Ectodermal cell (in vitro differentiated cells): ENCODE measurements around the gene SDK1.

Experiments used
- H3K27ac ChIP-seq: 2 replicates; pipeline ENCODE4 v1.7.0; 2013; ENCODE audit warnings: mild to moderate bottlenecking, low read depth, low read length; ENCODE audit not compliant: insufficient read depth, poor library complexity, severe bottlenecking
- H3K27me3 ChIP-seq: 2 replicates; pipeline ENCODE4 v1.7.0; 2013; ENCODE audit warnings: mild to moderate bottlenecking, low read length; ENCODE audit not compliant: insufficient read depth, control insufficient read depth, poor library complexity, severe bottlenecking
- H3K36me3 ChIP-seq: one replicate; pipeline ENCODE4 v1.7.0; 2013; ENCODE audit warnings: low read length; ENCODE audit not compliant: control insufficient read depth, insufficient read depth
- H3K4me1 ChIP-seq: one replicate; pipeline ENCODE4 v1.7.0; 2013; ENCODE audit warnings: low read length; ENCODE audit not compliant: control insufficient read depth, insufficient read depth
- H3K4me3 ChIP-seq: 2 replicates; pipeline ENCODE4 v1.7.0; 2013; ENCODE audit warnings: low read depth, low read length, control low read depth; ENCODE audit not compliant: insufficient read depth
- H3K9me3 ChIP-seq: 2 replicates; pipeline ENCODE4 v1.7.0; 2013; ENCODE audit warnings: mild to moderate bottlenecking, low read length, moderate library complexity; ENCODE audit not compliant: control insufficient read depth
- WGBS, 2 experiments: methylation state at CpG; one replicate each; pipeline ENCODE4 v1.1.7; 2013; ENCODE audit warnings: missing lambda C conversion rate in 2 of 2; 5-methylcytosine and 5-hydroxymethylcytosine counted together

SDK1 gene

DNA sequence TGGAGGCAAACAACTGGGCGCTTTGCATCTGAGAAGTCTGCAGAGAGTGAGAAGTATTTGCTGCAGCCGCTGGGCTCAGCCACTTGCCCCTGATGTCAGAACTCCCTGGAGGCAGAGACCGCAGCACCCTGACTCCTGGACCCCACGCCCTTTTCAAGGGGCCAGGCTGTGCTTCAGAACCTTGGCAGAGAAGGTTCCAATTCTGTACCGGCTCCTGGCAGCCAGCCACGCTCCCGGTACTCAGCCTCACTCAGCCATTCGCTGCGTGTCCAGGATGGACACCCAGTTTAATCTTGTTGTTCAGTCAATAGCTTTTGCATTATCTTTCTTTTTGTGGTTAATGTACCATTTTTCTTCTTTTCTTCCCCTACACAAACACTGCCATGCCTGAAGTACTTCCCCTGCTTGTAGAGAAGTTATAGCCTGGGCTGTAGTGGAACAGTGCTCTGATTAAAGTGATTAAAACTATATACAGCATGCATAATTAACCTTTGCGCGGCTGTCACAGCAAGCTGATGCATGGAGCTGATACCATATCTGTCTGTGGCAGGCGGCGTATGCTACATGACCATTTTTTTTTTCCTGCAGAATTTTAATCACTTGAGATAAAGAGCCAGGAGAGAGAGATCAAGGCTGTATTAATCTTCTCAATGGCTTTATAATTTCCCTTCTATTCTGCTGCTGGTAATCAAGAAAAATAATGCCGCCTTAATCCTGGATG is 578.5 kb downstream of the SDK1 start:
- H3K27ac ChIP-seq: no peak overlapping the region
- H3K36me3 ChIP-seq: no peaks in the 10 kb centered on the region
- no peaks in the 10 kb centered on the region for H3K9me3 ChIP-seq
- no peaks in the 10 kb centered on the region for H3K4me1 ChIP-seq
- WGBS, 2 experiments: 95 to 96% methylated on average over 14 of the region's 14 CpGs
- no peaks in the 10 kb centered on the region for H3K27me3 ChIP-seq
- H3K4me3 ChIP-seq: no peak overlapping the region

DNA sequence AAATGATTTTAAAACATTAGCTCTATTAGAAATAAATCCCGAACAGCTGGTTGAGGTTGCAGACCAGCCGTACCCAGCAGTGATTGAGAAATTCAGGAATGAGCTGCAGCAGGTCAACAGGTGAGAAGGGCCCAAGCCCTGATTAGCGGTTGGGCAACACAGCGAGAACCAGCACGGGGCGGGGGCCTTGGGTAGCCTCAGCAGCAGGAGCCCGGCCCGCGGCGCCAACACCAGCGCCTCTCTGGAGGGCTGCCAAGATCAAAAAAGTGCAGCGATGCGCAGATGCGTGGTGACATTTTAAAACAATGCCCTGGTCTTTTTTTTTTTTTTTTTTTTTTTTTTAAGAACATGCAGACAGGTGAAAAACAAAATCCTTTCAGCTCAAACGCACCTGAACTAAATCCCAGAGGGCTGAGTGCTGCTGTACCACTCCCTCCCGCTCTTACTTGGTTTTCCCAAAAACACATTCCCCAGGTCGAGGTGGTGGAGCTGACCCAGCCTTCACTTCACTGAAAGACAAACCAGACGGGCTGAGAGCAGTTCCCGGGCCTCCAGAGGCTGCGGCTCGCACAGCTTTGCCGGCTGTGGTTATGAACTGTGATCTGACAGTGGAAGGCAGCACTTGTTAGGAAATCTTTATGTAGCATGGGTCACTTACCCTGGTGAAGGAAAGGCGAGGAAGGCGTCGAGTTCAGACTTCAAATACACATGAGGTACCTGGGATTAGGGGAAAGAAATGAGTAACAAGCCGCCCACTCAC is 579.4 kb downstream of the SDK1 start:
- Histone ChIP-seq H3K9me3 (no peaks in the 10 kb centered on the region), H3K36me3 (no peaks in the 10 kb centered on the region), H3K27ac (no peak overlapping the region), H3K4me3 (no peak overlapping the region), H3K27me3 (no peaks in the 10 kb centered on the region), H3K4me1 (no peaks in the 10 kb centered on the region)
- WGBS, 2 experiments: 94 to 95% methylated on average over 26 of the region's 26 CpGs

DNA sequence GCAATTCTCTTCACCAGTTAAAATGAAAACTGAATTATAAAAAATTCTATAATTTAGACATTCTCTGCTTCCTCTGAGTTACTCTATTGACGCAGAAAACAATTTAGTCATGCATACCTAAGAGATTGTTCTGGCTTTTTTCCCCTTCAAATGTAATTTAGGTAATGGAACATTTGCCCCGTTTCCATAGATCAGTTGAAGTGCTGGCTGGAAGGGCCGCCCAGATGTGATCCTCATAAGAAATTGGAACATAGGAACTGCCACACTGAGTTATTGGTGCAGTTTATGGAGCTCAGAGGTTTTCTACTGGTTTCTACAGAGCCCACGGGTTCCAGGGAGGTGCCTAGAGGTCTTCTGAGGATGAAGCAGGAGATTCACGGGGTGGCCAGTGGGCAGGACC is 581.7 kb downstream of the SDK1 start:
- H3K9me3 ChIP-seq: no peaks in the 10 kb centered on the region
- no peaks in the 10 kb centered on the region for H3K4me1 ChIP-seq
- no peak overlapping the region for H3K4me3 ChIP-seq
- WGBS, 2 experiments: 92 to 97% methylated on average over 5 of the region's 5 CpGs
- no peaks in the 10 kb centered on the region for H3K36me3 ChIP-seq
- no peak overlapping the region for H3K27ac ChIP-seq
- H3K27me3 ChIP-seq: no peaks in the 10 kb centered on the region

GRCh38 chr7:3884543-3884942 is 583.5 kb downstream of the SDK1 start:
- 96% methylated on average over 6 of the region's 6 CpGs for WGBS, 2 experiments
- Histone ChIP-seq H3K27ac (no peak overlapping the region), H3K4me3 (no peak overlapping the region)

DNA sequence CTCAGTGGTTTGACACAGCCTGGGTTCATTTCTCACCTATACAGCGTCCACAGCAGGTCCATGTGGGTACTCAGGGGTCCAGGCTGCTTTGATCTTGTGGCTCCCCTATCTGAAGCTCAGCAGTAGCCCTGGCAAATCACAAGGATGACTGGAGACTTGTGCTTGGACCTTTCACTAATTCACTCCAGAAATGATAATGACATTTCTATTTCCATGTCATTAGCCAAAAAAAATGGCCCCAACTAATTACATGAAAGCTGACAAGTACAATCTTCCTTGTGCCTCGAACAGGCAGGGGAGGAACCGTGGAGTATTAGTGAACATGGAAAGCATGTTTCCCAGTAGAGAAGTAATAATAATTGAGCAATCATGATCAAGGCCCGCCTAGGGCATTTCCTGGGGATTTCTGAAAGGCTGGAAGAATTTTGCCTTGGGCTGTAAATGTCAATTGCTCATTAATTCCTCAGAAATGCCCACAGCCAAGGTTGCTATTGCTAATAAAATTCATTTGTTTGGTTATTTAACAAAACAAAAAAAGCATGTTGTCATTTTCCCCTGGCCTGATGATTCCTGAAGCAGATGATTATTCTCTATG is 586.1 kb downstream of the SDK1 start:
- 90 to 92% methylated on average over 4 of the region's 4 CpGs for WGBS, 2 experiments
- no peaks in the 10 kb centered on the region for H3K9me3 ChIP-seq
- no peaks in the 10 kb centered on the region for H3K4me1 ChIP-seq
- H3K27me3 ChIP-seq: no peaks in the 10 kb centered on the region
- no peak overlapping the region for H3K27ac ChIP-seq
- no peaks in the 10 kb centered on the region for H3K36me3 ChIP-seq
- no peak overlapping the region for H3K4me3 ChIP-seq

More at GRCh38 chr7:3884543-3884942, 583.5 kb downstream of the SDK1 start:
- no peaks in the 10 kb centered on the region for H3K36me3 ChIP-seq
- H3K27me3 ChIP-seq: no peaks in the 10 kb centered on the region
- no peaks in the 10 kb centered on the region for H3K9me3 ChIP-seq
- no peaks in the 10 kb centered on the region for H3K4me1 ChIP-seq

GRCh38 chr7:3888096-3888495 is 587.0 kb downstream of the SDK1 start:
- Histone ChIP-seq H3K4me3 (no peak overlapping the region), H3K36me3 (no peaks in the 10 kb centered on the region), H3K4me1 (no peaks in the 10 kb centered on the region), H3K27me3 (no peaks in the 10 kb centered on the region), H3K27ac (no peak overlapping the region), H3K9me3 (no peaks in the 10 kb centered on the region)
- 91 to 94% methylated on average over 8 of the region's 8 CpGs for WGBS, 2 experiments

- Histone ChIP-seq H3K27me3 (no peaks in the 10 kb centered on the region), H3K27ac (no peak overlapping the region), H3K9me3 (no peaks in the 10 kb centered on the region), H3K36me3 (no peaks in the 10 kb centered on the region), H3K4me1 (no peaks in the 10 kb centered on the region), H3K4me3 (no peak overlapping the region)
- WGBS, 2 experiments: 92 to 94% methylated on average over 7 of the region's 7 CpGs
These were observed 591.1 kb downstream of the SDK1 start for GRCh38 chr7:3892157-3892556.

GRCh38 chr7:3892686-3893085 is 591.6 kb downstream of the SDK1 start:
- no peak overlapping the region for H3K27ac ChIP-seq
- 94% methylated on average over 11 of the region's 11 CpGs for whole genome bisulfite sequencing, 2 experiments
- no peaks in the 10 kb centered on the region for H3K4me1 ChIP-seq
- no peaks in the 10 kb centered on the region for H3K36me3 ChIP-seq
- no peak overlapping the region for H3K4me3 ChIP-seq
- H3K27me3 ChIP-seq: no peaks in the 10 kb centered on the region
- no peaks in the 10 kb centered on the region for H3K9me3 ChIP-seq

DNA sequence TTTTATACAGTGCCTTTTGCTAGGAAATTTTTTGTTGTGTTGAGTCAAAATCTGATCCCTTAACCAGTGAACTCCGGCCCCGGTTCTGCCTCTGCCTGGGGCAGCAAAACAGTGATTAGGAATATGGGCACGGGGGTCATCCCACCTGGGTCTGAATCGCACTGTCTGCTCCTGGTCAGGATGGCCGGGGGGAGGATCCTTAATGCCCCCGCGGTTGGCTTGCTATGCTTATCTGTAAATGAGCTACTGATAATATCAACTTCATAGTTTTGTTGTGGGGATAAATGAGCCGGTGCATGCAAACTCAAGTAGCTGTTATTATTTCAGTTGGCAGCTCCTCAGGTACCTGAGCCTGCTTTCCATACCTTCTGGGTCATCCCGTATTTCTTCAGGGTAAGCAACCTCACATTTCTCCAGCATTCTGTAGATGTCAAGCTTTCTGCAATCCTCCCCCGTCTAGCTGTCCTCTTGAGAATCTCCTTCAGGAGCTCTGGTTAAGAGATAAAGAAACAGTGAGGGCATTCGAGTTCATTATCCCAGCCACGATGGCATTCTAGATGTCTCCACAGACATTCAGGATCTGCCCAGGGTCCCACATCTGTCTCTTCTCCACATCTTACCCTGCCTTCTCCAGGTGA is 592.2 kb downstream of the SDK1 start:
- Histone ChIP-seq H3K9me3 (no peaks in the 10 kb centered on the region), H3K27ac (no peak overlapping the region), H3K27me3 (no peaks in the 10 kb centered on the region), H3K4me3 (no peak overlapping the region), H3K4me1 (no peaks in the 10 kb centered on the region), H3K36me3 (no peaks in the 10 kb centered on the region)
- 95% methylated on average over 12 of the region's 12 CpGs for WGBS, 2 experiments

GRCh38 chr7:3893789-3894153 is 592.7 kb downstream of the SDK1 start:
- Histone ChIP-seq H3K4me1 (no peaks in the 10 kb centered on the region), H3K27ac (no peak overlapping the region), H3K27me3 (no peaks in the 10 kb centered on the region), H3K4me3 (no peak overlapping the region), H3K9me3 (no peaks in the 10 kb centered on the region), H3K36me3 (no peaks in the 10 kb centered on the region)
- 91% methylated on average over 3 of the region's 4 CpGs for WGBS, 2 experiments
